VCaP (cell line): ENCODE results near the gene PIP4K2A.

Source experiments
- H3K27ac ChIP-seq: fragments of 450-650 bp; 2 replicates; pipeline ENCODE4 v1.5.1; 2017
- TF ChIP-seq, protein P1 (sequence below): fragments of 450-650 bp; conservative IDR thresholded peaks from 2 replicates; pipeline ENCODE4 v1.5.1; 2017; ENCODE audit warnings: mild to moderate bottlenecking, moderate library complexity

PIP4K2A gene

DNA sequence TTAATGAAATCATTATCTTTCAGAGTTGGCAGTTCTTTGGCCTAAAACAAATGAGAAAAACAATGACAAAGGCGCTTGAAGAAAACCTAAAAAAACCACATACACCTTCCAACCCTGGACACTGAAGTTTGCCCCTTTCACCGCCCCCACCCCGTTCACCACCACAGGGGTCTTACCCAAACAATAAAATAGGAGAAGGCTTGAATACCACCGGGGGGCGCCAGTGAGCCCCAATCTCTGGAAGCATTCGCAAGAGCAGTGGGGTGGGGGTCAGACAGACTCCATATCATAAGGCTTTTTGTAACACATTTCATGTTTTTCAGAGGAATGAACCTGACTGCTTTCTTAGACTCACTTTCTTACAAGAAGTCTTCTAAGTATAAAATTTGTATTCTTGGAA is 163.6 kb downstream of the PIP4K2A start:
- TF ChIP-seq, protein P1, sequence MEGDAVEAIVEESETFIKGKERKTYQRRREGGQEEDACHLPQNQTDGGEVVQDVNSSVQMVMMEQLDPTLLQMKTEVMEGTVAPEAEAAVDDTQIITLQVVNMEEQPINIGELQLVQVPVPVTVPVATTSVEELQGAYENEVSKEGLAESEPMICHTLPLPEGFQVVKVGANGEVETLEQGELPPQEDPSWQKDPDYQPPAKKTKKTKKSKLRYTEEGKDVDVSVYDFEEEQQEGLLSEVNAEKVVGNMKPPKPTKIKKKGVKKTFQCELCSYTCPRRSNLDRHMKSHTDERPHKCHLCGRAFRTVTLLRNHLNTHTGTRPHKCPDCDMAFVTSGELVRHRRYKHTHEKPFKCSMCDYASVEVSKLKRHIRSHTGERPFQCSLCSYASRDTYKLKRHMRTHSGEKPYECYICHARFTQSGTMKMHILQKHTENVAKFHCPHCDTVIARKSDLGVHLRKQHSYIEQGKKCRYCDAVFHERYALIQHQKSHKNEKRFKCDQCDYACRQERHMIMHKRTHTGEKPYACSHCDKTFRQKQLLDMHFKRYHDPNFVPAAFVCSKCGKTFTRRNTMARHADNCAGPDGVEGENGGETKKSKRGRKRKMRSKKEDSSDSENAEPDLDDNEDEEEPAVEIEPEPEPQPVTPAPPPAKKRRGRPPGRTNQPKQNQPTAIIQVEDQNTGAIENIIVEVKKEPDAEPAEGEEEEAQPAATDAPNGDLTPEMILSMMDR = peak; percentile 26; the same call in 1 of the 2 replicates
- no peak overlapping the region for H3K27ac ChIP-seq

DNA sequence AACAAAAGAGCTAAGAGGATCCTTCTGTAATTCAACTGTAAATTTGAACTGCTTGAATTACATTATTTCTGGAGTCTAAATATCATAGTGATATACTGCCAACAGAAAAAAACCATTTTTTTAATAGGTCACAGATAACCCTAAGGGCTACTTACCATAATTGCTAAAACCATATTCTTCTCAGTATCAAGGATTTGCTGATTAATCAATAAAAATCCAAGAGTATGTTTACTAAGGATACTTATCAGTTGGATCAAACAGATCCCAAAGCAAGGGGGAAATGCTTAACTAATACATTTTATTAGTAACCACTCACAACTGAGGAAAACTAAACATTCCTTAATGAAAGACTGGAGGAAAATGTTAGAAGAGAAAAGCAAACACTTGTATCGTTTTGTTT is 166.0 kb downstream of the PIP4K2A start:
- H3K27ac ChIP-seq = no peak overlapping the region
- TF ChIP-seq, protein P1 = no peak

DNA sequence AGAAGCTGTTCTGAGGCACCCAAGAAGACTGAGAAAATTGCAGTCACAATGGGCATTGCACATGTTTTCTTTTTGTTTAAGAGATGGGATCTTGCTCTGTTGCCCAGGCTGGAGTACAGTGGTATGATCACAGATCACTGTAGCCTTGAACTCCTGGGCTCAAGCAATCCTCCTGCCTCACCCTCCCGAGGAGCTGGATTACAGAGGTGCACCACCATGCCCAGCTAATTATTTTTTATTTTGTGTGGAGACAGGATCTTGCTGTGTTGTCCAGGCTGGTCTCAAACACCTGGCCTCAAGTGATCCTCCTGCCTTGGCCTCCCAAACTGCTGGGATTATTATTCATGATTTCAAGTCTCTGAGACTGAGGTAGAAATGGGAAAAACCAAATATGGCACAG is 168.7 kb downstream of the PIP4K2A start:
- TF ChIP-seq, protein P1 = no peak
- H3K27ac ChIP-seq = no peak overlapping the region

DNA sequence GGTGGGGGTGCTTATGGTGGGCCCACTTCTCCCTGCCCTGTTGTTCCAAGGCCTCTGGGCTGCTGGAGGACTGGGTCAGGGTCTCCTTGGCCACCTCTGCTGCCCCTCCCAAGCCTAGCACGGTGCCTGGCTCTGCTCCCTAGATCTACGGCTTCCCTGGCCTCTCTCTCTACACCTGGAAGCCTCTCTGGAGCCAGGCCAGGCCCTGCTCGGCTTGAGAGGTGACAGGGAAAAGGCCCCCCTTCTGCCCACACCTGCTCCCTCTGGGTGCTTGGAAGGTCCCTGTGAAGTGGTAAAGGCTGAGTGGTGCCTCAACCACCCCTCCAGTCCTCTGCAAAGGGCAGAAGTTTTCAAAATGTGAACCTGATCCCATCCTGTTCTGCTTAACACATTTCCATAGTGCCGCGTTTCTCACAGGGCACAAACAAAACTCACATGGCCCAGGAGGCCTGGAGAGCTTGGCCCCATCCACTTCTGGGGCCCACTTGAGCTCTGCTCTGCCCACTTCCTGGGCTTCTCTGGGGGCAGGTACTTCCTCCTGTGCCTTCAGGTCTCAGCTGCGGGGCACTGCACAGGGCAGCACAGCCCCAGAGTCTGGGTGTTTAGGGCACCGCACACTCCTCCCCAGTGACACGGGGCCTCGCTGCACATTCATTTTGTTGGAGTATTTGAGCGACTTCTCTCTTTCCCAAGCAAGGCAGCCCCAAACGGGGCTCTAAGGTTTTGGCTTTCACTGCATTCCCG is 169.9 kb downstream of the PIP4K2A start:
- H3K27ac ChIP-seq = no peak overlapping the region
- TF ChIP-seq, protein P1 = no peak

DNA sequence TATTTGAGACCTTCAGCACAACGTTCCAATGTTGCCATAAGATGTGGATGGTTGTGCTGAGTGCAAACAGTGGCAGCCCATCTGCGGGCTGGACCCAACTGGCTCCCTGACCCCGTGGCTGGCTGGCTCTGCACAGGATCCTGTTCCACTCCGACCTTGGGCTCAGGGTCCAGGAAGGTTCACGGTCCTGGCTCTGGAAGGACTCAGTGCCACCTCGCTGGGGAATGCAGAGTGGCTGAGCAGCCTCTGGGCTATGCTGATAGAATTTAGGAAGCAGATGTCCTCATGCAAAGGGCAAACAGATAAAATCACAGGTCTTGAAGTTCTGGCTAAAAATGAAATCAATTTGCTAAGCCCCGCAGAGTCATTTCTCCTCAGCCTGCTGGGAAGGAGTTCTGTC is 171.6 kb downstream of the PIP4K2A start:
- TF ChIP-seq, protein P1 = no peak
- H3K27ac ChIP-seq = no peak overlapping the region

DNA sequence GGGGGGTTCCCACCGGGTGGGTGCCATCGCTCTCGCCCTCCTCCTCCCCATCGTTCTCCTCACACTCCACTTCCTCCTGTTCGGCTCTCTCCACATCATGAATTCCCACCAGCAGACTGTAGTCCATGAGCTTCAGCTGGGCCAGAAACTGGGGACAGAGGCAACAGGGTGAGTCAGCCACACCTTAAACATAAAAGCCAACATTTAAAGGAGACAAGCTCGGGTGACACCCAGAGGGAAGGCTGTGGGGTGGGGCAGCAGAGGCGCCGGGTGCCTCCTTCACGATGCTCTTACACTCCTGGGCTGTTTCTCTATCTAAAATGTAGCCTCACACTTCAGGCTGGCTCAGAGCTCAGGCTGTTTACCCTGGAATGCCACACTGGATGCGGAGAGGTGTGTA is 172.5 kb downstream of the PIP4K2A start:
- no peak overlapping the region for H3K27ac ChIP-seq
- TF ChIP-seq, protein P1 = no peak

DNA sequence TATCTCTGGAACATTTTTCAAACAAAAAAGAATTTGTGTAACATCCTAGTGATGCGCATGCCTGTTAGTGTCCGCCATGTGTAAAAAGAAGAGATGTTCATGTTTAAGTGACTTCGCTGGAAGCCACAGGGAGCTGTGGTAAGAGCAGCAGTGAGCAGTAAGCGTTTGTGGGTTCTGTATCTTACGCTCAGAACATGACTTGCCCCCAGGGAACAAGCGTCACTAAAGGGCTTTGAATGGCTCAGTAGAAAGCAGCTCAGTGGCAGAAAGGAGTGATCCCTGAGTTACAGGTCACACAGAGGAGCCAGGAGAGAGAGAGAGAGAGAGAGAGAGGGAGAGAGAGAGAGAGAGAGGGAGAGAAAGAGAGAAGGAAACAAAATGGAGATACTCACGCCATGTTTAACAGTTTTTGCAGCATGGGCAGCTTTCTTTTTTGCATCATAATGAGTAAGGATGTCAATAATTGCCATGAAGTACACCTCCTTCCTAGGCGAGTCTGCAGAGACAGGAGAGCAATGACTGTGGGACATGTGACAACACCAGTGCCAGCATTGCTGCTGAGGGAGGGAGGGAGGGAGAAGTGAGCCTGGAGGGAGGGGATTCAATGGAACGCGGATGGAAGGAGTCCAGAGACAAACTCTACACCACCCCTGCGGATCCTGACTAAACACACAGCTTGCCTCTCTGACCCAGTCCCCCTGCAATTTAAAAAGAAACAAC is 174.6 kb downstream of the PIP4K2A start:
- TF ChIP-seq, protein P1 = no peak
- no peak overlapping the region for H3K27ac ChIP-seq
